GM12891 (cell line): ENCODE data around the gene ING5.

ENCODE experiments used
- PAX5 ChIP-seq: IDR thresholded peaks from 2 replicates; pipeline ENCODE4 v1.6.1; 2011; ENCODE audit warnings: low read length, moderate library complexity, mild to moderate bottlenecking; ENCODE audit not compliant: insufficient read depth, severe bottlenecking
- POLR2A ChIP-seq: IDR thresholded peaks from 2 replicates; pipeline ENCODE4 v1.6.1; 2011; ENCODE audit warnings: low read depth, low read length, control low read depth
- POLR2AphosphoS5 ChIP-seq: IDR thresholded peaks from 2 replicates; pipeline ENCODE4 v1.6.1; 2011; ENCODE audit warnings: low read depth, low read length, control low read depth
- TAF1 ChIP-seq: IDR thresholded peaks from 2 replicates; pipeline ENCODE4 v1.6.1; 2011; ENCODE audit warnings: low read depth, low read length, control low read depth

GRCh38 chr2:241686324-241686649 is 15.6 kb upstream of the ING5 start:
- no peak for TF ChIP-seq POLR2AphosphoS5
- TF ChIP-seq POLR2A, result no peak
- TF ChIP-seq TAF1, result no peak
- no peak for TF ChIP-seq PAX5
